Activated CD4-positive, CD25-positive, alpha-beta regulatory T cell (primary cell): ENCODE data around the gene SLC9A2.

Experiments
- DNase-seq, 4 experiments: peaks; one replicate each; lab custom pipeline; 2025; lab: John Stamatoyannopoulos, UW

The SLC9A2 gene, protein sequence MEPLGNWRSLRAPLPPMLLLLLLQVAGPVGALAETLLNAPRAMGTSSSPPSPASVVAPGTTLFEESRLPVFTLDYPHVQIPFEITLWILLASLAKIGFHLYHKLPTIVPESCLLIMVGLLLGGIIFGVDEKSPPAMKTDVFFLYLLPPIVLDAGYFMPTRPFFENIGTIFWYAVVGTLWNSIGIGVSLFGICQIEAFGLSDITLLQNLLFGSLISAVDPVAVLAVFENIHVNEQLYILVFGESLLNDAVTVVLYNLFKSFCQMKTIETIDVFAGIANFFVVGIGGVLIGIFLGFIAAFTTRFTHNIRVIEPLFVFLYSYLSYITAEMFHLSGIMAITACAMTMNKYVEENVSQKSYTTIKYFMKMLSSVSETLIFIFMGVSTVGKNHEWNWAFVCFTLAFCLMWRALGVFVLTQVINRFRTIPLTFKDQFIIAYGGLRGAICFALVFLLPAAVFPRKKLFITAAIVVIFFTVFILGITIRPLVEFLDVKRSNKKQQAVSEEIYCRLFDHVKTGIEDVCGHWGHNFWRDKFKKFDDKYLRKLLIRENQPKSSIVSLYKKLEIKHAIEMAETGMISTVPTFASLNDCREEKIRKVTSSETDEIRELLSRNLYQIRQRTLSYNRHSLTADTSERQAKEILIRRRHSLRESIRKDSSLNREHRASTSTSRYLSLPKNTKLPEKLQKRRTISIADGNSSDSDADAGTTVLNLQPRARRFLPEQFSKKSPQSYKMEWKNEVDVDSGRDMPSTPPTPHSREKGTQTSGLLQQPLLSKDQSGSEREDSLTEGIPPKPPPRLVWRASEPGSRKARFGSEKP

GRCh38 chr2:102619414-102620319 is at the start of gene SLC9A2:
Gene SLC9A2, plus strand, starts transcription at chr2:102619553. Its CDS starts 296 bp downstream, at chr2:102619849.
- DNase-seq: no peak

- no peak for DNase-seq
Observed at GRCh38 chr2:102575888-102576287, 43.5 kb upstream of the SLC9A2 start.

DNA sequence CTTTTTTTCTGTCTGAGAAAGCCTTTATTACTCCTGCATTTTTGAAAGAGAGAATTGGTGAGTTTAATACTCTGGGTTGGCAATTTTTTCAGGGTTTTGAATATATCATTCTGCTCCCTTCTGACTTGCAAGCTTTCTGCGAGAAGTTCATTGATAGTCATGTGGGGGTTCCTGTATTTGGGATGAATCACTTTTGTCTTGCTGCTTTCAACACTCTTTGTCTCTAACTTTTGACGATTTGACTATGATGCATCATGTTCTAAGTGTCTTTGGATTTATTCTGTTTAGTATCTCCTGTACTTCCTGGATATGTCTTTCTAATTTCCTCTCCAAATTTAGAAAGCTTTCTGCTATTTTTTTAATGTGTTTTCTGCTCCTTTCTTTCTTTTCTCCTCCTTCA is 41.0 kb upstream of the SLC9A2 start:
- no peak for DNase-seq

- no peak for DNase-seq
Observed at GRCh38 chr2:102581911-102582310, 37.4 kb upstream of the SLC9A2 start.

DNA sequence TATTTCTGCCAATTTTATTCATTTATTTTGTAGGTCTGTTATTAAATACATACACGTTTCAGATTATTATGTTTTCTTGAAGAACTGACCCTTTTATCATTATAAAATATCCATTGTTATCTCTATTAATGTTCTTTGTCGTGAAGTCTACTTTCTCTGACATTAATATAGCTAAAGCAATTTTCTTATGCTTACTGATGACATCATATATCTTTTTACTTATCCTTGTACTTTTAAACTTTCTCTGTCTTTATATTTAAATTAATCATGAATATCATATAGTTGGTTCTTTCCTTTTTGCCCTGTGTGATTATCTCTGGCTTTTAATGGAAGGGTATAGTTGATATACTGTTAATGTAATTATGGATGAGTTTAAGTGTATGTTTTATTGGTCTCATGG is 36.5 kb upstream of the SLC9A2 start:
- no peak for DNase-seq

DNA sequence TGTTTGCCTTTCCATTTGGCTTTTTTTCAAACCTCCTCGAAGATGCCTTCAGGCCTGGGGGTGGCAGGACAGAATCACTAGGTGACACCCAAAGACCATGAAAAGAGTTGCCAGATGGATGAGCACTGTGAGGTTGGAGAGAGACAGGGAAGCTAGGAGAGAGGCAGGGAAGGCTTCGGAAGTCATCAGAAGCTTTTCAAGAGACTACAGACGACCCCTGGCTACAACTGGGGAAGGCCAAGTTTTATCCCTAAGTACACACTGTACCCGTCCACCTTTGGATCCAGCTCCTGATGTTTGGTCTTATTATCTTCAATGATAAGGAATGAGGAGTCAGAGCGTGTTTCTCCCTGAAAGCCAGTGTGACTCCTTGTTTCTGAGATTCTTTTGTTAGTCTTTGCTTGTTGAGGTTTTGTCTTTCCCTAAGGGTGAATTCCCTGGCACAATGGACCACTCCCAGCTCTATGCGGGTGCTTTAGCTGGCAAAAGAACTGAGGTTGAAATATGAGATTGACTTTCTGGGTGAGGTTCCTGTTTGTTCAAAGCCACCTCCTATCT is 33.4 kb upstream of the SLC9A2 start:
- DNase-seq: no peak

GRCh38 chr2:102588213-102588939 is 31.0 kb upstream of the SLC9A2 start:
- DNase-seq: no peak

DNA sequence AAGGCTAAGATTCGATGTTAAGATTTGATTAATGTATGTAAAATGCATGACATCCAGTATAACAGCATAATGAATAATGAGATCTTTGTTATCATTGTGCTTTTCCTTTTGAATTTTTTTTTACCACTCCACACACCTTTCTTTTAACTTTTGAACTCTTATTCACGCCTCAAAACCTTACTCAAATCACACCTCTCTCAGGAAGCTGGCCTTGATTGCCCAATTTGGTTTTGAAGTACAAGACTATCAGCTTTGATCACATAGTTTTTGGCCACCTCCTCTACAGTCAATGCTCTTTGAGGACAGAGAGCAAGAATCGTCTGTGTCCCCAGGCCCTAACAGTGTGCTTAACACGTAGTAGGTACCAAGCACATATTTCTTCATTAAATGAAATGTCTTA is 29.9 kb upstream of the SLC9A2 start:
- DNase-seq: no peak

DNA sequence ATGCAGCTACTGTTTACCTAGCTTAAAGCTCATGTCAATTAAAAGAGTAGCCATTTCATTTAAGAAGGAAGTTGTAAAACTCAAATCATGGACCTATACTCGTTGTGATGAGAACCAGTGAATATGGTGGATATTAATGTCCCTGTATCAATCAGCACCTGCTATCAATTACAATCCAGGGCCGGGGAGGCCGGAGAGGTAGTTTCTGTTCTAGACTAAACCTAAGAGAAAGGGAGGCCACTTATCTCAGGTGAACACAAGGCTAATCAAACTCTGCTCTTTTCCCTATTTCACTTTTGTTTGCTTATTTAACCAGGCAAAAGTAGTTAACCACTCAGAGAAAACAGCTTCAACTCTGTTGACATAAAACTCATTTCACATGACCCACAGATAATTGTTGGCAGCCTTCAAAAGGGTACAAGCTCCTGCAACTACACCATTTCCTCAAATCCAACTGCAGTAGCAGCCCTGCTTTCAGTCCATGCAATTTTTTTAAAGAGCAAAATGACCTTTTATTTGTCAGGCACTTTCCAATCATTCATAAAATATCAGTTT is 27.8 kb upstream of the SLC9A2 start:
- DNase-seq: no peak

DNA sequence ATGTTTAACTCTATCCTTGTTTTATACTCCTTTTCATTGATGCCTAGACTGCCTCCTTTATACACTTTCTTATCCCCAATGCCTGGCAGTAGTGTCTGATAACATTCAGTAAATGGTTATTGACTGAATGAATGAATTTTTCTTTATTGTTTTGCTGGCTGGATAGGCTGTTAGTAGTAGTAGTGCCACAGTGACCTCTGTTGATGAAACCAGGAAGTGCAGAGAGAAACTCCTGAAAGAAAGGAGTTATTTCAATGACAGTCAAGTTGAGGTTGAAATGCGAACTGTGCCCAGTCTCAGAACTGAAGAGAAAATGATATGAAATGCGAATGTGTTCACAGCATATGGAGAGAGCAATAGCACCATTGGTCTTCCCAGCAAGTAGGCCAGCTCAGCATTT is 26.8 kb upstream of the SLC9A2 start:
- no peak for DNase-seq

GRCh38 chr2:102593516-102593915 is 25.8 kb upstream of the SLC9A2 start:
- no peak for DNase-seq

GRCh38 chr2:102594445-102595016 is 24.8 kb upstream of the SLC9A2 start:
- DNase-seq: no peak

DNA sequence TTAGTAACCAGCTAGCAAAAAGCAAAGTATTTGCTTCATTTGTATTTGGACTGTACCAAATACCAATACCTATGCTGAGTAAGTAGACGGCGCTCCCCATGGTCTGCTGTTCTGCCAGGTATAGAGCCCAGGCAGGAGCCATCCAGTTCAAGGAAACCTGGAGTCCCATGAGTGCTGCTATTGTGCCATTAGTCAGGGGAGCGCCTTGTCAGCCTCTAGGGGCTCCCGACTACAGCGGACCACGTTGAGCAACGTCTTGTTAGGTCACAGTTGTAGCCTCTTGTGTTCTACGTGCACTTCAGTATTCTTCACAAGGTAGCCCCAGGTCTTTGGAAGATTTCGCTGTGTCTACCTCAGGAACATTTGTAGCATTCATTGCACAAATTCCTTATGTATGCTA is 21.6 kb upstream of the SLC9A2 start:
- no peak for DNase-seq

- DNase-seq: no peak
Observed at GRCh38 chr2:102599486-102599885, 19.9 kb upstream of the SLC9A2 start.

DNA sequence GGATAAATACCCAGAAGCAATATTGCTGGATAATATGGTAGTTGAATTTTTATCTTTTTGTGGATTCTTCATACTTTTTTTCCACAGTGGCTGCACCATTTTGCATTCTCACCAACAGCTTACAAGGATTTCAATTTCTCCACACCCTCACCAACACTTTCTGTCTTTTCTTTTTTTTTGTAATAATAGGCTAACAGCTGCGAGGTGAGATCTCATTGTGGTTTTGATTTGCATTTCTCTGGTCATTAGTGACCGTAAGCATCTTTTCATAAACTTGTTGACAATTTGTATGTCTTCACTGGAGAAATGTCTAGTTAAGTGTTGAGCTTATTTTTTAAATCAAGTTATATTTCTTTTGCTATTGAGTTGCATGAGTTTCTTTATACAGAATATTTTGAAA is 17.6 kb upstream of the SLC9A2 start:
- no peak for DNase-seq

DNA sequence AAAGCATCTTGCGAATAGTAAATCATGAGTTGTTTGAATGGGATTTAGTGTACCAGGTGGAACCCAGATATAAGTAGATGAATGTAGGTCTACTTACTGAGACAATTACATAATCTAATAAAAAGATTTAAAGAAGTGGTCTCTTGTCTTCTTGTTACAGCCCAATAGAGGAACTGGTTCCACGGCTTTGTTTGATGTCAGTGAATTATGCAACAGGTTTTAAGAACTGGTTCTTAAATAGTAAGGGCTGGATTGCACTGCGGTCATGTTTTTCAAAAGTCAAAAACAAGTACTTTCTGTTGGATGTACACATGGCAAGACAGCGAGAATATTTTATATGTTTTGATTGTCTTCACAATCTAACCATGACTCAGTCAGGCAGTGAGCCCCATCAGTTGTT is 15.4 kb upstream of the SLC9A2 start:
- DNase-seq: no peak

GRCh38 chr2:102604769-102605168 is 14.6 kb upstream of the SLC9A2 start:
- DNase-seq: no peak

DNA sequence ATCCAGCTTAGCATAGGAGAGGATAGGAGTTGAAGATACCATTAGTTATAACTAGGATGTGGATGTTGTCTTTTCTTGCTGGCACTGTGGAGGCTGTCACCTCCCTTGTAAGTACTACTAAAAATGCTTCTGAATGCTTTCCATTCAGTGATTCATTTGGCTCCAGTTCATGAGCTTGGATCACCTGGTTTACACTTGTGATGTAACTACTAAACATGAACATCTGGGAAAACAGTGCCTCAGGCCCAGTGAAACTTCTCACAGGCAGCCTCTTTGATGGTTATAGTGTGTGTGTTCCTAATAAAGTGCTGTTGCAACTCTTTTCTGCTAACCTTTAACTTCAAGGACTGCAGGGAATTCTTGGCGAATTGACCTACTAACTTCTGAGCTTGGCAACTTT is 13.0 kb upstream of the SLC9A2 start:
- no peak for DNase-seq

DNA sequence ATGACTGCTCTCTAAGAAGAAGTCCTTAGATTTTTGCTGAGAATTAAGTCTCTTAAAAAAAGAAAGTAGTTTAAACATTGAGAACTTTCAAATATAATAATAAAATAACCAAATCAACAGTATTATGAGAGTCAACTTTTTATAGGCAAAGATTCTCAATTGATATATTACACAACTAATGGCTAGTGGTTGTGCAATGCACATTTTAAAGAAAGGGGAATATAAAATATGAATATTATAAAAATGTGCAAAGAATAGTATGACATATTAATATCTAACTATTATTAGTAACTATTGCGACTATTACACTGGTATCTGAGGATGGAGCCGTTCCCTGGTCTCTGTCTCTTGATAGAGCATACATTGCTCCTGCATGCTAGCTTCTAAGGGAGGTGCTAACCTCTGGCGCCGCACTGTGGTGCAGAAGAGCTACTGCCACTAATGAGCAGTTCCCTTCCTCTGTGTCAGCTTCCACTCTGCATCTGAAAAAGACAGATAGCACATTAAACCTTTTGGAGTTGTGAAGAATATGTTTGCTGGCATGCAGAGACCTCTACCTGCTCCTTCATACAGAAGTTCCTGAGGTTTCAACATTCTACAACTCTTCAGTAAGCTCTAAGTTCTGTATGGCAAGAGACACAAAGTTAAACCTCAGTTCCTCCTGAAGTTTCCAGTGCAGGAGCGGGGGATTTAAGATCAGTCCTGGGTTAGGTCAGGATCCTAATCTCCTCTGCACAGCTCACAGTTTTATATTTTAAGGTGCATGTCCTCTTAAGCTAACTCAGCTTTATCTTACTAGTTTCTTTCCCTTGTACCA is 3.5 kb upstream of the SLC9A2 start:
- no peak for DNase-seq
